Fibroblast of lung (primary cell): ENCODE results near the gene ZSCAN20. TPM values are rescaled to one million over a fixed set of nuclear protein-coding genes. Genes with fewer than 3 reads are reported as not detected.

Source experiments
- DNase-seq, 2 donors: peaks; one replicate each; pipeline versions ENCODE4 v3.0.0 to v3.0.0-alpha.2; 2010; ENCODE audit warnings: low read depth in 2 of 2
- H2AFZ ChIP-seq: 2 replicates; pipeline ENCODE4 v1.5.1; 2012; ENCODE audit warnings: low read length, control low read depth, inconsistent platforms
- H3K27ac ChIP-seq: 2 replicates; pipeline ENCODE4 v1.5.1; 2011; ENCODE audit warnings: low read length, control low read depth; ENCODE audit not compliant: insufficient read depth
- H3K27me3 ChIP-seq: 2 replicates; pipeline ENCODE4 v1.5.1; 2011; ENCODE audit warnings: mild to moderate bottlenecking, low read length; ENCODE audit not compliant: control insufficient read depth, insufficient read depth
- H3K36me3 ChIP-seq: 2 replicates; pipeline ENCODE4 v1.5.1; 2011; ENCODE audit warnings: low read length; ENCODE audit not compliant: control insufficient read depth, insufficient read depth
- H3K4me1 ChIP-seq: 2 replicates; pipeline ENCODE4 v1.5.1; 2011; ENCODE audit warnings: low read length; ENCODE audit not compliant: control insufficient read depth, insufficient read depth; ENCODE audit errors: extremely low read depth
- H3K4me2 ChIP-seq: 2 replicates; pipeline ENCODE4 v1.5.1; 2011; ENCODE audit warnings: low read length, control low read depth; ENCODE audit not compliant: insufficient read depth; ENCODE audit errors: extremely low read depth
- H3K4me3 ChIP-seq, 4 experiments: fragments of 200-600 bp in 1 of 4; sonication (generic) in 1 of 4; replicated peaks in 1 of 4; 2 replicates each; pipeline ENCODE4 v1.5.1; 2011 to 2016; ENCODE audit warnings: low read length in 4 of 4, low read depth in 3 of 4, mild to moderate bottlenecking in 3 of 4, control low read depth in 2 of 4, inconsistent platforms in 1 of 4, mixed read lengths in 1 of 4; ENCODE audit not compliant: insufficient read depth in 1 of 4; ENCODE audit errors: control extremely low read depth in 1 of 4
- H3K79me2 ChIP-seq: 2 replicates; pipeline ENCODE4 v1.5.1; 2012; ENCODE audit warnings: mild to moderate bottlenecking, low read length, inconsistent platforms; ENCODE audit not compliant: control insufficient read depth, insufficient read depth
- H3K9ac ChIP-seq: 2 replicates; pipeline ENCODE4 v1.5.1; 2011; ENCODE audit warnings: mild to moderate bottlenecking, low read length, control low read depth; ENCODE audit not compliant: insufficient read depth
- H3K9me3 ChIP-seq: 2 replicates; pipeline ENCODE4 v1.5.1; 2012; ENCODE audit warnings: low read depth, low read length; ENCODE audit not compliant: control insufficient read depth, insufficient read depth
- H4K20me1 ChIP-seq: 2 replicates; pipeline ENCODE4 v1.5.1; 2011; ENCODE audit warnings: low read length; ENCODE audit not compliant: control insufficient read depth, insufficient read depth; ENCODE audit errors: extremely low read depth
- CTCF ChIP-seq, 2 donors: IDR thresholded peaks in 1 of 2; conservative IDR thresholded peaks in 1 of 2; 1 replicate in 1 of 2; 2 replicates in 1 of 2; pipeline ENCODE4 v1.5.1; 2011 to 2012; ENCODE audit warnings: low read length in 2 of 2, control low read depth in 1 of 2, inconsistent platforms in 1 of 2, low read depth in 1 of 2, mild to moderate bottlenecking in 1 of 2
- EZH2 ChIP-seq: IDR thresholded peaks from 2 replicates; pipeline ENCODE4 v1.5.1; 2012; ENCODE audit warnings: low read length, control low read depth, mild to moderate bottlenecking; ENCODE audit errors: missing control alignments
- polyA minus RNA-seq: library from RNA; depleted of rRNA, polyadenylated mRNA; stranded (reverse); fragments of >200 nt; gene quantifications from 2 replicates; pipeline ENCODE4 v1.2.3, GENCODE V29; 2011; ENCODE audit warnings: low replicate concordance
- polyA plus RNA-seq, 2 donors: library from polyadenylated mRNA; depleted of rRNA in 1 of 2; stranded (reverse) in 1 of 2; unstranded in 1 of 2; fragments of >200 nt; gene quantifications; 2 replicates each; pipeline ENCODE4 v1.2.1, GENCODE V29; 2011 to 2012; ENCODE audit warnings: missing spikeins in 1 of 2
- total RNA-seq: library from RNA; depleted of rRNA; stranded (reverse); fragments of >200 nt; gene quantifications from 2 replicates; pipeline ENCODE4 v1.2.1, GENCODE V29; 2014

The ZSCAN20 gene
- 8.7 and 13.0 TPM in 2 replicates for total RNA-seq
- polyA plus RNA-seq = 2.0 and 3.1 TPM in 2 replicates
- 1.5 and 2.8 TPM in 2 replicates for polyA plus RNA-seq (2012)
- polyA minus RNA-seq = 2.3 and 5.1 TPM in 2 replicates

- Histone ChIP-seq H3K27me3 (no peaks in the 10 kb centered on the region), H3K9me3 (no peaks in the 10 kb centered on the region)
Observed at GRCh38 chr1:33472269-33472980, at the start of gene ZSCAN20. Gene ZSCAN20, plus strand, starts transcription at chr1:33472645. Its CDS starts 6,644 bp downstream, at chr1:33479289.

GRCh38 chr1:33424205-33424604, 48.2 kb upstream of the ZSCAN20 start:
- Histone ChIP-seq H2AFZ (no peak overlapping the region), H3K79me2 (peaks cover 31% of the 10 kb centered on the region), H3K4me1 (peaks cover 4% of the 10 kb centered on the region), H3K27ac (no peak overlapping the region), H3K9me3 (no peaks in the 10 kb centered on the region), H3K9ac (no peak overlapping the region), H3K4me2 (no peak overlapping the region), H3K27me3 (no peaks in the 10 kb centered on the region), H3K4me3 (no peak overlapping the region), H3K36me3 (no peaks in the 10 kb centered on the region), H4K20me1 (no peaks in the 10 kb centered on the region)
- TF ChIP-seq EZH2 (no peak), CTCF (conservative IDR thresholded peaks at IDR 0.05 in 1 of 2, IDR thresholded peaks at IDR 0.05 in 1 of 2; ENCODE audit: low read depth in 1 of 2, low read length in 2 of 2) (no peak)
- DNase-seq = peak; percentile 54 to 73

More at GRCh38 chr1:33472269-33472980, at the start of gene ZSCAN20:
- no peaks in the 10 kb centered on the region for H4K20me1 ChIP-seq
- H3K79me2 ChIP-seq = peaks cover 5% of the 10 kb centered on the region
- peak within 1 kb of the TSS; percentile 79 to 94 (median 85) for H3K4me3 ChIP-seq
- H3K4me2 ChIP-seq = peak within 1 kb of the TSS; percentile 86
- H3K36me3 ChIP-seq = no peaks in the 10 kb centered on the region
- peak within 1 kb of the TSS; percentile 90 for H2AFZ ChIP-seq
- H3K27ac ChIP-seq = peak within 1 kb of the TSS; percentile 83
- TF ChIP-seq EZH2 (no peak), CTCF (conservative IDR thresholded peaks at IDR 0.05 in 1 of 2, IDR thresholded peaks at IDR 0.05 in 1 of 2; ENCODE audit: low read depth in 1 of 2, low read length in 2 of 2) (no peak)
- peak; percentile 98 for DNase-seq
- peak within 1 kb of the TSS; percentile 80 for H3K9ac ChIP-seq
- peaks cover 16% of the 10 kb centered on the region for H3K4me1 ChIP-seq

GRCh38 chr1:33424610-33425009, 47.8 kb upstream of the ZSCAN20 start:
- Histone ChIP-seq H3K79me2 (peaks cover 35% of the 10 kb centered on the region), H2AFZ (no peak overlapping the region), H3K4me1 (peaks cover 4% of the 10 kb centered on the region), H3K36me3 (no peaks in the 10 kb centered on the region), H4K20me1 (no peaks in the 10 kb centered on the region), H3K9me3 (no peaks in the 10 kb centered on the region), H3K9ac (no peak overlapping the region), H3K4me3 (no peak overlapping the region), H3K27ac (no peak overlapping the region), H3K4me2 (no peak overlapping the region), H3K27me3 (no peaks in the 10 kb centered on the region)
- peak in 1 of 2 donors; percentile 72 for DNase-seq
- no peak for TF ChIP-seq EZH2
- TF ChIP-seq CTCF (conservative IDR thresholded peaks at IDR 0.05 in 1 of 2, IDR thresholded peaks at IDR 0.05 in 1 of 2; ENCODE audit: low read depth in 1 of 2, low read length in 2 of 2) = no peak
